ENCODE results near the gene BCR.
"Not testable (repeated sequence)": the region's sequence is repeated elsewhere in the genome, so short reads cannot be mapped to it uniquely, and the experiment has no call there.

DNA sequence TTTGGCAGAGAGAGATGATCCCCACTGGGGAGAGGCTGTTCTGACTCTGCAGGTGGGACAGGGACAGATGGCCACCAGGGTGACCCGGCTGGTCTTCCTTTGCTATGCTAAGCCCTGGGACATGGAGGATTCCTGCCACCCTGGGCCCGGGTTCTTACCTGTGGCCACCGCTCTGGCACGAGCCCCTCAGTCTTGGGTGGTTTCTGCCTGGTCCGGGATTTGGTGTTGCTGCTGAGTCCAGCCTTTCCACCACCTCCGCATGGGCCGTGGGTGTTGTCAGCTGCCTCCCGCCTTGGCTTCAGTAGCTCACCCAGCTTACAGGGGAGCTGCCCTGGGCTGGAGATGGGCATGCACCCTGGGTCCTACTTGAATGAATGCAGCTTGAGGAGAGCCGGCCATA is 138.0 kb downstream of the BCR start:
- TF ChIP-seq, protein P1, sequence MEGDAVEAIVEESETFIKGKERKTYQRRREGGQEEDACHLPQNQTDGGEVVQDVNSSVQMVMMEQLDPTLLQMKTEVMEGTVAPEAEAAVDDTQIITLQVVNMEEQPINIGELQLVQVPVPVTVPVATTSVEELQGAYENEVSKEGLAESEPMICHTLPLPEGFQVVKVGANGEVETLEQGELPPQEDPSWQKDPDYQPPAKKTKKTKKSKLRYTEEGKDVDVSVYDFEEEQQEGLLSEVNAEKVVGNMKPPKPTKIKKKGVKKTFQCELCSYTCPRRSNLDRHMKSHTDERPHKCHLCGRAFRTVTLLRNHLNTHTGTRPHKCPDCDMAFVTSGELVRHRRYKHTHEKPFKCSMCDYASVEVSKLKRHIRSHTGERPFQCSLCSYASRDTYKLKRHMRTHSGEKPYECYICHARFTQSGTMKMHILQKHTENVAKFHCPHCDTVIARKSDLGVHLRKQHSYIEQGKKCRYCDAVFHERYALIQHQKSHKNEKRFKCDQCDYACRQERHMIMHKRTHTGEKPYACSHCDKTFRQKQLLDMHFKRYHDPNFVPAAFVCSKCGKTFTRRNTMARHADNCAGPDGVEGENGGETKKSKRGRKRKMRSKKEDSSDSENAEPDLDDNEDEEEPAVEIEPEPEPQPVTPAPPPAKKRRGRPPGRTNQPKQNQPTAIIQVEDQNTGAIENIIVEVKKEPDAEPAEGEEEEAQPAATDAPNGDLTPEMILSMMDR (IDR thresholded peaks at IDR 0.05; ENCODE audit: low read depth, low read length) = not testable (repeated sequence)
- not testable (repeated sequence) for TF ChIP-seq POLR2A (IDR thresholded peaks at IDR 0.05; ENCODE audit: extremely low read depth, insufficient read length)
- TF ChIP-seq, protein P2, sequence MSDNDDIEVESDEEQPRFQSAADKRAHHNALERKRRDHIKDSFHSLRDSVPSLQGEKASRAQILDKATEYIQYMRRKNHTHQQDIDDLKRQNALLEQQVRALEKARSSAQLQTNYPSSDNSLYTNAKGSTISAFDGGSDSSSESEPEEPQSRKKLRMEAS (IDR thresholded peaks at IDR 0.05; ENCODE audit: low read depth, low read length) = not testable (repeated sequence)

Measured in NB4 (cell line).